Esophagus squamous epithelium (tissue), 5 donors: ENCODE results near the gene MORN1. TPM values are rescaled to one million over a fixed set of nuclear protein-coding genes. Genes with fewer than 3 reads are reported as not detected.

Experiments
- DNase-seq: peaks from one replicate; lab custom pipeline; 2025; lab: John Stamatoyannopoulos, UW
- H3K27ac ChIP-seq, 4 donors: fragments of 200-600 bp; sonication (generic); one replicate each; pipeline ENCODE4 v1.5.1; 2016 to 2019; ENCODE audit warnings: mild to moderate bottlenecking in 1 of 4
- H3K27me3 ChIP-seq, 4 donors: fragments of 200-600 bp; sonication (generic); 1 replicate in 3 of 4; 2 replicates in 1 of 4; pipeline versions ENCODE4 v1.5.1 to v1.6.0; 2017 to 2021; ENCODE audit warnings: antibody characterized with exemption in 1 of 4
- H3K36me3 ChIP-seq, 3 donors: fragments of 200-600 bp; sonication (generic); one replicate each; pipeline ENCODE4 v1.5.1; 2016 to 2019
- H3K4me1 ChIP-seq, 3 donors: fragments of 200-600 bp; sonication (generic); one replicate each; pipeline ENCODE4 v1.5.1; 2017 to 2019
- H3K4me3 ChIP-seq, 4 donors: fragments of 200-600 bp; sonication (generic); 1 replicate in 3 of 4; 2 replicates in 1 of 4; pipeline ENCODE4 v1.5.1; 2016 to 2019; ENCODE audit warnings: mild to moderate bottlenecking in 2 of 4, moderate library complexity in 1 of 4
- H3K9me3 ChIP-seq, 3 donors: fragments of 200-600 bp; sonication (generic); one replicate each; pipeline ENCODE4 v1.5.1; 2016 to 2019
- POLR2A ChIP-seq, 4 donors: fragments of 450-650 bp; IDR thresholded peaks; one replicate each; pipeline ENCODE4 v1.6.1; 2017; ENCODE audit warnings: antibody characterized with exemption in 4 of 4, mild to moderate bottlenecking in 4 of 4, moderate library complexity in 3 of 4
- WGBS, 2 donors: methylation state at CpG; one replicate each; pipeline ENCODE4 v1.1.5; 2018; 5-methylcytosine and 5-hydroxymethylcytosine counted together
- intact Hi-C: fragments of 100-400 bp; cut with DNase I; formaldehyde crosslinking; loops from one replicate; pipeline ENCODE4 v1.15.0; 2022
- total RNA-seq, 4 donors: library from RNA; depleted of rRNA; stranded (reverse); fragments of >200 nt; gene quantifications; one replicate each; pipeline ENCODE4 v1.1.0, GENCODE V29; 2016
- TF ChIP-seq, protein P1 (sequence below), 6 experiments: fragments of 450-650 bp in 4 of 6; fragments of 200-600 bp in 2 of 6; sonication (generic) in 2 of 6; IDR thresholded peaks; one replicate each; pipeline ENCODE4 v1.5.1; 2016 to 2019; ENCODE audit warnings: antibody characterized with exemption in 6 of 6, mild to moderate bottlenecking in 4 of 6, moderate library complexity in 4 of 6
- donor health status: DM: yes; HTN: yes; CAD: no.

The MORN1 gene
- total RNA-seq, 4 donors from 2014 or later: 6.7 to 10.8 (median 7.0) TPM

- DNase-seq: no peak
- Histone ChIP-seq H3K36me3 (peaks cover 0 to 14% (median 0%) of the 10 kb centered on the region in 3 donors), H3K4me3 (no peak overlapping the region), H3K27me3 (no peaks in the 10 kb centered on the region), H3K27ac (no peak overlapping the region), H3K4me1 (peaks cover 0 to 15% (median 9%) of the 10 kb centered on the region in 3 donors), H3K9me3 (no peaks in the 10 kb centered on the region)
- 63 to 82% methylated on average over 2 to 7 of the region's 13 CpGs for WGBS, 2 donors
- TF ChIP-seq POLR2A (IDR thresholded peaks at IDR 0.05): no peak
- TF ChIP-seq, protein P1, sequence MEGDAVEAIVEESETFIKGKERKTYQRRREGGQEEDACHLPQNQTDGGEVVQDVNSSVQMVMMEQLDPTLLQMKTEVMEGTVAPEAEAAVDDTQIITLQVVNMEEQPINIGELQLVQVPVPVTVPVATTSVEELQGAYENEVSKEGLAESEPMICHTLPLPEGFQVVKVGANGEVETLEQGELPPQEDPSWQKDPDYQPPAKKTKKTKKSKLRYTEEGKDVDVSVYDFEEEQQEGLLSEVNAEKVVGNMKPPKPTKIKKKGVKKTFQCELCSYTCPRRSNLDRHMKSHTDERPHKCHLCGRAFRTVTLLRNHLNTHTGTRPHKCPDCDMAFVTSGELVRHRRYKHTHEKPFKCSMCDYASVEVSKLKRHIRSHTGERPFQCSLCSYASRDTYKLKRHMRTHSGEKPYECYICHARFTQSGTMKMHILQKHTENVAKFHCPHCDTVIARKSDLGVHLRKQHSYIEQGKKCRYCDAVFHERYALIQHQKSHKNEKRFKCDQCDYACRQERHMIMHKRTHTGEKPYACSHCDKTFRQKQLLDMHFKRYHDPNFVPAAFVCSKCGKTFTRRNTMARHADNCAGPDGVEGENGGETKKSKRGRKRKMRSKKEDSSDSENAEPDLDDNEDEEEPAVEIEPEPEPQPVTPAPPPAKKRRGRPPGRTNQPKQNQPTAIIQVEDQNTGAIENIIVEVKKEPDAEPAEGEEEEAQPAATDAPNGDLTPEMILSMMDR (IDR thresholded peaks at IDR 0.05): peak in 4 of 6 experiments; percentile 15 to 54 (median 30)
- intact Hi-C loops: no loop called here
Measured at GRCh38 chr1:2382621-2383361, 8.6 kb downstream of the MORN1 start.

DNA sequence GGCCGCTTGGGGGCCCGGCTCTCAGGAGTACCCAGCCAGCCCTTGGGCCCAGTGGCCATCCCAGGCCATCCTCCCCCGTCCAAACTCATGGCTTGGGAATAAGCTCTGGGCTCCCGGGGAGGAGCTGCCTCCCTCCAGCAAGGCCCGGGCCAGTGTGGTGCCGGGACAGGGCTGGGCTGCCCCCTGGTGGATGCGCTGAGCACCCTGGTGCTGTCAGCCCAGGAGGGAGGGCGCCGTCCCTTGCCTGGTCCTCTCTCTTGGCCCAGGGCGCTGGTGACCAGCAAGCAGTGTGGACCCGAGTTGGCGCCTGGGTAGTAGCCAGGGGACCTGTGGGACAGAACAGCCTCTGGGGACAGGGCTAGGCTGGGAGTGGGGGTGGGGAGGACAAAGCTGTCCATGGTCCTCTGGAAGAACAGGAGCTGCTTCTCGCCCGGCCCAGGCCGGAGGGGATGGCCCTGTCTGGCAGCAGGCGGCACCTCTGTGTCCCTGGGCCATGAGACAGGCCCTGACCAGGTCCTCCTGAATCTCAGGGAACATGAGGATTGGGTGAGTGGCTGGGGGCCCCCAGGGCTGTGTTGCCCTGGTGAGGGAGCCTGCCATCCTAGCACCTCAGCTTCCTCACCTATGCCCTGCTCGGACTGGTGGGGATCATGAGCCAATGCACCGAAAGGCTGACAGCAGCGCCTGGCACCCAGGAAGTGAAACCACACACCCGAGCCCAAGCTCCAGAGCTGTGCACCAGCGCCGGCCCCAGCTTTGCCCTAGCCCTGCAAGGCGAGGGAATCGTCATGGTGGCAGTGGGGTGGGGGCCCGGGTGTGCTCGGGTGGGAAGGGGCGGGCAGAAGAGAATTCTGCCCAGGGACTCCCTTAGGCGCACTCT is 9.4 kb downstream of the MORN1 start:
- Histone ChIP-seq H3K4me3 (no peak overlapping the region), H3K27me3 (no peaks in the 10 kb centered on the region), H3K4me1 (peaks cover 0 to 15% (median 9%) of the 10 kb centered on the region in 3 donors), H3K9me3 (no peaks in the 10 kb centered on the region), H3K36me3 (peaks cover 0 to 6% (median 0%) of the 10 kb centered on the region in 3 donors), H3K27ac (peak overlapping the region in 1 of 4 donors; percentile 5)
- intact Hi-C loops: loop anchor here (2.0 kb wide), 1 partner anchor 187 kb away; the partner anchor contains the start of gene FAAP20
- 0 to 36% methylated on average over 1 to 5 of the region's 28 CpGs for WGBS, 2 donors
- TF ChIP-seq, protein P1 (IDR thresholded peaks at IDR 0.05): peak; percentile 89 to 98 (median 96)
- no peak for TF ChIP-seq POLR2A (IDR thresholded peaks at IDR 0.05)
- DNase-seq: no peak

DNA sequence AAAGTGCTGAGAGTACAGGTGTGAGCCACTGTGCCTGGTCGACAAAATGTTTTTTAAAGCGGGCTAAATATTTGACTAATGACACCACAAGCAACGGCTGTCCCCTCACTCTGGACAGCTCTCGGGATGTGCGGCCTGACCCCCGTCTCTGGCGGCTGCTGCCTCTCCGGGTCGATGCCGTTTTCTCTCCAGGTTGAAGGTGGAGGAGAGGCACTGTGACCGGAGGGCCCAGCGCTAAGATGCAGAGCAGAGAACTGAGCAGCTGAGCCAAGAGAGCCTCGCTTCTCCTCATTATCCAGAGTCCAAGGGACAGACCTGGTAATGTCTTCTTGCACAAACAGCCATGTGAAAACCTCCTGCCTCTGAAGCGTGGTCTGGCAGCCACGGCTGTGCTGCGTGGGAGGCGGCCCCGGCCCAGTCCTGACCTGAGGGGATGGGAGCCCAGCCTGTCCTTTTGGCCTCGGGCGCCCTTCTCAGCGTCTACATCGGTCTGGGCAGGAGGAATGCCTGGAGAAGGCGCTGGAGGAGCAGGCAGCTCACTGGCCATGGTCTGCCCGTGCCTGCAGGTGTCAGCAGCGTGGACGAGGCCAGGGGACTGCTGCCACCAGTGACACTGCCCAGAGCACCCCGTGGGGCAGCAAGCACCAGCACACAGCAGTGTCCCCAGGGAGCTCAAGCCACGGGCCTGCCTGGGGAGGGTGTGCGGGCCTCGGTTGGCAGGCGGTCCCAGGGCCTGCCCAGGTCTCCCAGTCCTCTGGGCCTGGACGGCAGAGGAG is 10.3 kb downstream of the MORN1 start:
- H3K9me3 ChIP-seq: no peaks in the 10 kb centered on the region
- no peaks in the 10 kb centered on the region for H3K27me3 ChIP-seq
- intact Hi-C loops: loop anchor here (2.0 kb wide), 1 partner anchor 186 kb away; the partner anchor contains the start of gene FAAP20
- TF ChIP-seq POLR2A (IDR thresholded peaks at IDR 0.05): no peak
- TF ChIP-seq, protein P1 (IDR thresholded peaks at IDR 0.05): no peak
- H3K27ac ChIP-seq: no peak overlapping the region
- peaks cover 0 to 15% (median 9%) of the 10 kb centered on the region in 3 donors for H3K4me1 ChIP-seq
- DNase-seq: no peak
- H3K4me3 ChIP-seq: no peak overlapping the region
- WGBS, 2 donors: 81 to 96% methylated on average over 3 to 13 of the region's 32 CpGs
- H3K36me3 ChIP-seq: no peaks in the 10 kb centered on the region

DNA sequence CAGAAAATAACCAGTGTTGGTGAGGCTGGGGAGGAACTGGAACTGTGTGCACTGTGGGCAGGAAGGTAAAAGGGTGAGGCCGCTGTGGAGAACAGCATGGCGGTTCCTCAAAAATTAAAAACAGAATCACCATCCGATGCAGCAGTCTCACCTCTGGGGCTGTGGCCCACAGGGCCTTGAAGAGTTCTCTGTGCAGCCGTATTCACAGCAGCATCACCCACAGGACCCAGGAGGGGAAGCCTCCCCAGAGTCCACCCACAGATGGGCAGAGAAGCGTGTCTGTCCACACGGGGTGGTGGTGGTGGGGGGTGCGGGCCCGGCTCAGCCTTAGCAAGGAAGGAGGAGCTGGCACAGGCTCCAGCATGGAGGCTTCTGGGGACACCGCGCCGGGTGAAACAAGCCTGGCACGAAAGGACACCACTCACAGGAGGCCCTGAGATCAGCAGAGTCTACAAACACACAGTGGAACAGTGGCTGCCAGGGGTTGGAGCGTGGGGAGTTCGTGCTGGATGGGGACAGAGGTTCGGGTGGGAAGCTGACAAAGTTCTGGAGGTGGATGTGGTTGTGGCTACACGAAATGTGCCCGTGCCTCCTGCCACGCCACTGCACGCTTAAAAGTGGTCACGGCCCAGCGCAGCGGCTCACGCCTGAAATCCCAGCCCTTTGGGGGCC is 11.5 kb downstream of the MORN1 start:
- 83 to 89% methylated on average over 15 to 22 of the region's 23 CpGs for WGBS, 2 donors
- TF ChIP-seq POLR2A (IDR thresholded peaks at IDR 0.05): no peak
- TF ChIP-seq, protein P1 (IDR thresholded peaks at IDR 0.05): no peak
- no peaks in the 10 kb centered on the region for H3K27me3 ChIP-seq
- H3K9me3 ChIP-seq: no peaks in the 10 kb centered on the region
- DNase-seq: no peak
- H3K4me3 ChIP-seq: no peak overlapping the region
- H3K4me1 ChIP-seq: peaks cover 0 to 15% (median 9%) of the 10 kb centered on the region in 3 donors
- H3K27ac ChIP-seq: no peak overlapping the region
- intact Hi-C loops: loop anchor here (2.0 kb wide), 1 partner anchor 185 kb away; the partner anchor contains the start of gene FAAP20
- H3K36me3 ChIP-seq: no peaks in the 10 kb centered on the region
